GM10266 (cell line): ENCODE data around the gene CALHM1.

Source experiments
- DNase-seq: peaks from one replicate; pipeline ENCODE4 v3.0.0; 2012; ENCODE audit errors: extremely low spot score
- CTCF ChIP-seq: IDR thresholded peaks from 2 replicates; pipeline ENCODE4 v1.5.1; 2012; ENCODE audit warnings: mild to moderate bottlenecking, low read depth; ENCODE audit not compliant: control insufficient read depth, insufficient read depth; ENCODE audit errors: missing control alignments

Gene CALHM1

DNA sequence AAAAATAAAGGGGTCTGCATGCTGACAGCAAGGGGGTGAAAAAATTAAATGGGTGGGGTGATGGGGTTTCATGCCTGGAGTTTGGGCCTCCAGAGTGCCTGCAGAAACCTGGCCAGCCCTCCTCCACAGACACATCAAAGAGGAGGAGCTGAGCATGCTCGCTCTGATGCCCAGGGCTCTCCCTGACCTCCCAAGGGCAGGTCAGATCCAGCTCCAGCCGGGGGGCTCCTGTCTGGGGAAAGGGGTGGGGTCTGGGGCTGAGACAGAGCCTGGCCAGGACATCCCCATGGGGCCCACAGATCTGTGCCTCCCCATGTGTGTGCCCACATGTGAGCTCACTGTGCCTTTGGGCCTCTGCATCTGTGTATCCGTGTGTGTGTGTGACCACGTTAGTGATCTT, 915 bp upstream of the CALHM1 start:
- DNase-seq, result no peak
- no peak for TF ChIP-seq CTCF

GRCh38 chr10:103457896-103458583, 660 bp downstream of the CALHM1 start:
- no peak for DNase-seq

GRCh38 chr10:103457176-103457712, 1.5 kb downstream of the CALHM1 start:
- DNase-seq, result no peak

More at GRCh38 chr10:103457896-103458583, 660 bp downstream of the CALHM1 start:
- no peak for TF ChIP-seq CTCF

DNA sequence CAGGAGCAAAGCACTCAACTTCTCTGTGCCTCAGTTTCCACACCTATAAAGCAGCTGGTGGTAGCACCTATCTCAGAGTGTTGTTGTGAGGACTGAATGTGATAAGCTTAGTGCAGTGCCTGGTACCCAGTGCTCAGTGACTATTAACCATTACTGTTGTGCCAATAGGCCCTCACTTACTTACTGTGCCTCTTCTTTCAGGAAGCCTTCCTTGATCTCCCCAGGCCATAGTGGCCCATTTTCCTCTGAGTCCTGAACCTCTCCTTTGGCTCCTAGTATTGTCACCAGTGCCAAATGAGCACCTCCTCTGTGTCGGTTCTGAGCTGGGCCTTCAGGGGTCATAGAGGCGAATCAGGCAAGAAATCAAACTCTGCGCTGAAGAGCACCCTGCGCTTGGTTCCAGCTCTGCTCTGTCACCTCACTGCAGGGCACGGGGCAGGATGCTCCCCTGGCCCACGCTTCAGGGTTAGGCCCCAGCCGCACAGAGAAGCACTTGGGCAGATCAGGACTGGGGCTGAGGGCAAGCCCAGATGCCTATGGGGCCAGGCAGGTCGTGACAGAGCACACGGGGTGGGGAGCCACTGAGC, 2.5 kb downstream of the CALHM1 start:
- TF ChIP-seq CTCF, result no peak
- DNase-seq, result no peak

More at GRCh38 chr10:103457176-103457712, 1.5 kb downstream of the CALHM1 start:
- no peak for TF ChIP-seq CTCF

GRCh38 chr10:103455235-103455634, 3.5 kb downstream of the CALHM1 start:
- TF ChIP-seq CTCF, result no peak
- no peak for DNase-seq

DNA sequence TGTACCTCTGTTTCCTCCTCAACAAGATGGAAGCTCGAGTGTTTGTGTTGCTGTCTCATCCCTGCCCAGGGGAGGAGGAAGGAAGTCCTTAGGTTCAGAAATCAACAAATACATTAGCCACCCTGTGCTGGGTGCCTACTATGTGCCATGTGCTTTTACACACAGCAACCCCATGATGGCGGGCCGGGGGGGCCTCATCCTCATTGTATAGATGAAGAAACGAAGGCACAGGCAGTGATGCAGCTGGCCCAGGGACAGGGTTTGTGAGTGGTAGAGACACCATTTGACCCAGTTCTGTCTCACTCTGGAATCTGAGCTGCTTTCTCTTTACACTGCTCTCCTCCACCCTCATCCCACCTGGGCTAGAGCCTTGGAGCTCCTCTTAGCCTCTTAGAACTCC, 4.7 kb downstream of the CALHM1 start:
- TF ChIP-seq CTCF, result no peak
- DNase-seq, result no peak
